Stimulated activated CD4-positive, alpha-beta T cell treated with anti-CD3 and anti-CD28 coated beads, TNF-alpha, amount 100 ng/mL, for 48 hours (primary cell): ENCODE measurements around the gene IL17C.
"Not testable (repeated sequence)": the region's sequence is repeated elsewhere in the genome, so short reads cannot be mapped to it uniquely, and the experiment has no call there.

Experiments
- DNase-seq, 3 donors: peaks; one replicate each; pipeline ENCODE4 v3.0.0-alpha.2; 2020; ENCODE audit warnings: low read depth in 3 of 3

The IL17C gene

DNA sequence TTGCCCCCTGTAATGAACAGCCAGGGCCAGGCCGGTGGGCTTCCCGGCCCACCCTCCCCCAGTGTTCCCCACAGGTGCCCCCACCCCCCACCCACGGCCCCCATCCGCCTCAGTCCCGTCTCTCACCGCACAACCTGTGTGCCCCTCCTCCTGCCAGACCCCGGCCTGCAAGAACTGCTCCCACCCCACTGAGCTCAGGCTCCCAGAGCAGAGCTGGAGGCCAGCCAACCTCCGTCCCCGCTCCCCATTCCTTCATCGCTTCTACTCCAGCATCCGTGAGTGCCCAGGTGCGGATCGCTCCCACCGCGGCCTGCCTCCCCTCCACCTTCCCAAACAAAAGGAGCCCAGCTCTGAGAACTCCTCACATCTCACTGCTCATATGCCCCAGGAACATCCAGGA lies 20.3 kb downstream of the IL17C start:
- no peak for DNase-seq

DNA sequence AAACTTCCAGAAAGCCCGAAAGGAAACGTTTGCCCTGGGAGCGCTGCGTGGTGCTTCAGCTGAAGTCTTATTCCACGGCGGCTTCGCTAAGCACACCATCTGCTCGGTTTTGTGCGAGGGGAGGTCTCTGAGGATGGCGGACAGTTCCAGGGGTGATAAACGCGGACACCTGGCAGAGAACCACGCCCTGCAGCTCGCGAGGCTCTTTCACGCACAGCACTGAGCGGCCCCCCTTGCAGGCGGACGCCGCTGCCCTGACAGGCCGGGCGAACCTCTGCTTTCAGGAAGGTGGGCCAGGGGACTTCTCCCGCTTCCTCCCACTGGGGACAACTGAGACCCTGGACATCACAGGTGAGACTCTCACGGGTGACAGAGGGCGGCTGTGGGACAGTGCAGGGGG lies 20.8 kb downstream of the IL17C start:
- no peak for DNase-seq

DNA sequence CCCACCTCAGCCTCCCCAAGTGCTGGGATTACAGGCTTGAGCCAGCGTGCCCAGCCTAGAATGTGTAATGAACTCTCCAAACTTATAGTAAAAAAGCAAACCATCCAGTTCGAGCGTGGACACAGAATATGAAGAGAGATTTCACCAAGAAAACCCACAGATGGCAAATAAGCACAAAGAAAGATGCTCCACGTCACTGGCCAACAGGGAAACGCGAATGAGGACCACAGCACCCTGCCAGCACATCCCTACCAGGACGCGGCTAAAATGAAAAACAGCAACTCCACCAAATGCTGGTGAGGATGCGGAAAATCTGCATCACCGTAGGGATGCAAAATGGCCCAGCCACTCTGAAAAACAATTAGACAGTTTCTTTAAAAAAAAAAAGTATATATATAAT lies 23.1 kb downstream of the IL17C start:
- DNase-seq, result no peak

- DNase-seq, result no peak
Measured at GRCh38 chr16:88662222-88662842, 24.0 kb downstream of the IL17C start.

- DNase-seq, result peak; percentile 89 to 94 (median 93)
Measured at GRCh38 chr16:88662843-88663606, 24.7 kb downstream of the IL17C start, which contains the start of gene MVD. MVD (minus strand) TSS chr16:88663091; CDS start chr16:88663080, 11 bp downstream.

DNA sequence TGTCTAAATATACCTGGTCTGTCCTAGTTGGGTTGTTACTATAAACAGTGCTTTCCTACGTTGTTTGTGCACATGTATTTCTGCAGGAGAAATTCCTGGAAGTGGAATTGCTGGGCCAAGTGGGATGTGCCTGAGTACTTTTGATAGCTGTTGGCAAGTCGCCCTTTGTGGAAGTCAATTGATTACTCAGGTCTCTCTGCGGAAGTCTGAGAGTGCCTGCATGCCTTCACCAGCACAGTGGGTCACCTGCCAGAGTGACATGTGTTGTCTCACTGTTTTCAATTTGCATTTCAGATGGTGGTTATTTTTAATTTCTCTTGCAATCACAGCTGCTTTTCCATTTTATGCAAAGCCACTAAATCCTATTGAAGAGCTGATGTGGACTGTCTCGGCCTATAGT lies 26.8 kb downstream of the IL17C start:
- DNase-seq, result no peak

DNA sequence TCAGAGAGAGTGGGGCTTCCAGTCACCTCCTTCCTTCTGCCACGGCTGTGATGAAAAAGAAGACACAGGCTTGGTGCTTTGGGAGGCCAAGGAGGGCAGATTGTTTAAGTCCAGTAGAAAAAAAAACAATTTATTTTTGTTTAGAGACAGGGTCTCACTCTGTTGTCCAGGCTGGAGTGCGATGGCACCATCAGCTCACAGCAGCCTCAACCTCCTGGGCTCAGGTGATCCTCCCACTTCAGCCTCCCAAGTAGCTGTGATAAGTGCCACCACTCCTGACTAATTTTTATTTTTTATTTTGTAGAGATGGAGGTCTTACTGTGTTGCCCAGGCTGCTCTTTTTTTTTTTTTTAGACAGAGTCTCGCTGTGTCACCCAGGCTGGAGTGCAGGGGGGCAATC lies 27.2 kb downstream of the IL17C start:
- no peak for DNase-seq

DNA sequence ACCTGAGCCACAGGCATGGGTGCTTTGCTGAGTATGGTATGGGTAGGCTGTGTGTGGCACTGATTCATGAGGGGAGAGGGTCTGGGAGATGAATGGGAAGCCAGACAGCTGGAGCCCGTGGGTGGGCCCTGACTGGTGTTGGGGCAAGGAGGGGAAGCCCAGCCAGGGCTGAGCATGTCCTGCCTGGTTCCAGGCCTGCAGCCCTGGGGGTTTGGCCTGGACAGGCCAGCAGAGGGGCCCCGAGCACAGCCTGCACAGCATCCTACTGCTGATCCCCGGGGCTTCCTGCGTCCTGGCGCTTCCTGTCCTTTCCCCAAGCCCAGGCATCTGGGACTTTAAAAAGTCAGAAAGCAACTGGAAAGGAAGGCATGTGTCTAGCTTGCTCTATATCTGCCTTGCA lies 29.1 kb downstream of the IL17C start:
- no peak for DNase-seq

- DNase-seq, result not testable (repeated sequence)
Measured at GRCh38 chr16:88669493-88669892, 31.1 kb downstream of the IL17C start.

GRCh38 chr16:88669980-88670379 lies 31.6 kb downstream of the IL17C start:
- DNase-seq, result no peak

- no peak for DNase-seq
Measured at GRCh38 chr16:88671806-88672205, 33.4 kb downstream of the IL17C start.

DNA sequence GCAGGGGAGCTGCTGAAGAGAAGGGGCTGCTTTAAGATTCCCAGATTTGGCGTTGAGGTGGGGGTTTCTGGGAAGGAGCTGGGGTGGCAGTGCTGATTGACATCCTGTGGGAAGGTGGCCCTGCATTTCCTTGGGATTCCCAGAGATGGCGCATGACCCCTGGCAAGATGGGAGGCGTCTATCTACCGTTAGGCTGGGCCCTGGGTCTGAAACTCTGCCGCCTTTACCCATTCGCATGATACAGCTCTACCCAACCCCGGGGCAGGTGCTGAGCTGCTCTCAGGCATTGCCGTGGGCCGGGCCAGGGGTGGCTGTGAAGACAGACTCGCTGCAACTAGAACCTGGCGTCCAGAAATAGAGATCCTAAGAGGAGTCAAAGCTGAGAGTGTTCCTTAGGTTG lies 34.4 kb downstream of the IL17C start:
- DNase-seq, result no peak

DNA sequence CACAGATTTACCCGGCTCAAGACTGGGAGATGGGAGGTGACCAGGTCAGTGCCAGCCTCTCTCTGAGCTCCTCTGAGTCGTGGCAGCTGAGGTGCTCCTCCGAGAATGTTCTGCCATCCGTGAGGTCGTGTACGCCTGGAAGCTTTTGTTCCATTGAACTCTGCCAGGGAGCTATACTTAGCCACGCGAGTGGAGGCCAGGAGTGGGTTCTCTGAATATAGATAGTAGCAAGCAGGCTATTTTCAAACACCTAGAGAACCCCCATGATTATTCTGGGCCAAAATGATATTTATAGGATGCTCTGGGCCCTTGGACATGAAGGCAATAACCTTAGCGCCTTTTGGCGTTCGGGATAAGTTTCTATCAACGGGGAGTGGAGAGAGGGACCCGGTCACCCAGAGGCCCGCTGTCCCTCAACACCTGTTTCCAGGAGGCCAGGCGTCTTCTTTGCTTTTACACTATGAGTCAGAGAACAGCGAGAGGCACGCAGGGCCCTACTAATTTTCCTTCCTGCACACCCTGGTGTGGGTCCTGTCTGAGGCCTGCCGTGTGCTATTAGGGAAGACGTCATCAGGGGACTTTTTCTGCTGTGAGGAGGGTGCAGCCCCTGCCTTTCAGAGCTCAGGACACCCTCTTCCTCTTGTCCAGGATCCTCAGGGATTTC lies 35.5 kb downstream of the IL17C start:
- no peak for DNase-seq

DNA sequence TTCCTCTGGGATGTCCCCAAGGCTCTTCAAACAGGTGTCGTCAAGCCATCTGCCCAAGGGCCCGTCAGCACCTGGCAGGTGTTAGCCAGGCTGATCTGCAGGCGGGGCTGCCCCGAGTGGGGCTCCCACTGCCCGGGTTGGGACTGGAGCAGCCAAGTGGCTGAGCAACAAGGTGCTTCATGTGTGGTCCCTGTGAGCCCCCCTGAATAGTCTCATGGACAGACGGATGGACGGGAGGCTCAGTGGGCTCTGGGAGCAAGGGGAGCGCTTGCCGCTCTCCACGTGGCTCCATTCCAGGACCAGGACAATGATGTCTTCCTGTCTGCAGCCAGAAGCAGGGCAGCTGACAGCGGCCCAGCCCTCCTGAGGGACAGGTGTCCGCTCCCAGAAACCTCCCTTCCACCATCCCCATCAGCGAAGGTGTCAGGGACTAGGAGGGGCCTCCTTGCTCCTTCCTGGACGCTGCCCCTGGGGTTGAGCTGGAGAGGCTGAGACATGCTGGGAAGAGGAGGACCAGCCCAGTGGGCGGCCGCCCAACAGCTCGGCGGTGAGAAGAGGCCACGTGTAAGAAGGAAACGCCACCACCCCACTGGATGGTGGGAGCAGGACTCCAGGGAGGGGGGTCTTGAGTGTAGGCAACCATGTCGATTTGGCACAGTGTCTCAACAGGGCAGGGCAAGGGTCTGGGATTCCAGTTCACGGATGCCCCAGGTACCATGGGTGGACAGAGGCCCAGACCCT lies 38.3 kb downstream of the IL17C start:
- DNase-seq, result no peak

GRCh38 chr16:88677721-88678120 lies 39.3 kb downstream of the IL17C start:
- DNase-seq, result no peak

DNA sequence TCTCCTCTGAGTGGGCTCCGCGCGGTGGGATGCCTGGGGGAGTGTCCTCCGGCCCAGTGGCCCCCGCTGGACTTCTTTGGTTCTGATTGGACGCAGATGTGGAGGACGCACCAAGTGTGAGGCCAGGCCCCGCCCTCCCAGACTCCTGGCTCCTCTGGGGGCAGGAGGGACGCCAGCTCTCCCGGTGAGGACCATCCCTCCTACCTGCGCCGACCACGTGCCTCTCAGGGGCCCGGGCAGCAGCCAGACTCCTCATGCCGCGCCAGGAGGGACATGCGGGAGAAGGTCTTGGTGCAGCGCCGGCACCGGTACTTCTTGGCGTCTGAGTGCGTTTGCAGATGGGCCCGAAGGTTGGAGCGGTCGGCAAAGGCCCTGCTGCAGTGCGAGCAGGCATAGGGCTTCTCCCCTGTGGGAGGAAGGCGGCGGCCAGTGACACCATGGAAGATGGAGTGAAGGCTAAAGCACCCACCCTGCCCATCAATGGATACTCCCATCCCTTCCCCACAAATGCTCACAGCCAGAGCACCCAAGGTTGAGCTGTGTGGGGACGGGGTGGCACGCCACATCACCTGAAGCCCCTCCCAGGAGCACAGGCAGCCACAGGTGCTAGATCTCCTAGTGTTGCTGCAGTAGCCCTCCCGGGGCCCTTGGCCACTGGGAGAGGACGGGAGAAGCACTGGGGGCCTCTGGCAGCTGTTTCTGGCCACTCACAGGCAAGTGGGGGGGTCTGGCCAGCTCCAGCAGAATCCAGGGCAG lies 40.0 kb downstream of the IL17C start:
- no peak for DNase-seq

DNA sequence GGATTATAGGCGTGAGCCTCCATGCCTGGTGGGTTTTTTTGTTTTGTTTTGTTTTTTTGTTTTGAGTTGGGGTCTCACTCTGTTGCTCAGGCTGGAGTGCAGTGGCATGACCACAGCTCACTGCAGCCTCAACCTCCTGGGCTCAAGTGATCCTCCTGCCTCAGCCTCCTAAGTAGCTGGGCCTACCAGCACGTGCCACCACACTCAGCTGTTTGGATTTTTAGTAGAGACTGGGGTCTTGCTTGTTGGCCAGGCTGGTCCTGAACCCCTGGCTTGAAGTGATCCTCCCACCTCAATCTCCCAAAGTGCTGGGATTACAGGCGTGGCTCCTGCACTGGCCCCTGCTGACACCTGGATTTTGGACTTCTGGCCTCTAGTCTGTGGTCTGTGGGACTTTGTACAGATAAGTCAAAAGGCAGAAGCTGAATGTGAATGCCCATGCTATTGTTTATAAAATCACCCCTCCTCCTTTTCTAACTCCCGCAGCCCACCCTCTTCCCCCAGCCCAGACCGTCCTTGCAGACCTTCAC lies 42.2 kb downstream of the IL17C start:
- no peak for DNase-seq

- DNase-seq, result no peak
Measured at GRCh38 chr16:88681084-88681680, 42.8 kb downstream of the IL17C start.

GRCh38 chr16:88681709-88682451 lies 43.5 kb downstream of the IL17C start:
- peak; percentile 51 to 77 (median 75) for DNase-seq

DNA sequence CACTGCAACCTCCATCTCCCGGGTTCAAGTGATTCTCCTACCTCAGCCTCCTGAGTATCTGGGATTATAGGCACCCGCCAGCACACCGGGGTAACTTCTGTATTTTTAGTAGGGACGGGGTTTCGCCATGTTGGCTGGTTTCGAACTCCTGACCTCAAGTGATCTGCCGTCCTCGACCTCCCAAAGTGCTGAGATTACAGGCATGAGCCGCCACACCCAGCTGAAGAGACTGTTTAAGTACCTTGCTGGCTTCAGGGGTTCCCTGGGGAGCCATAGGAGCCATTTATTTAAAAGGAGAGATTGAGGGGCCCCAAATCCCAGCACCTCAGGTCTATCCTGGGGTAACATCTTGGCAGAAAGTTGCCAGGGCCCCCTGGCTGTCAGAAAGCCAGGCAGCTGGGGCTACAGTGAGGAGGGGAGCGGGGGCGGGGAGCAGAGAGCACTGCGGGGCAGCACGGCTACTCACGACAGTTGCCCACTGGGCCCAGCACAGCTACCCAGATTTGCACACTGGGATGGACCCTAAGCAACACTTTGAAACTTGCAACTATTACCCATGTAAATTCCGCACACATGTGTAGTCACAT lies 46.3 kb downstream of the IL17C start:
- DNase-seq, result no peak
